Glutamatergic neuron (in vitro differentiated cells): ENCODE measurements around the gene PCSK9. TPM values are rescaled to one million over a fixed set of nuclear protein-coding genes. Genes with fewer than 3 reads are reported as not detected.
A peak's percentile ranks its signal among the peaks of the same experiment; 100 is the strongest.

ENCODE experiments used
- DNase-seq: peaks from one replicate; pipeline ENCODE4 v3.0.0; 2022
- H3K27ac Mint-ChIP-seq: one replicate; pipeline ENCODE4 v1.8.0; 2020; ENCODE audit warnings: mild to moderate bottlenecking, mixed read lengths, inconsistent platforms; ENCODE audit not compliant: unreplicated experiment
- H3K27me3 Mint-ChIP-seq: one replicate; pipeline ENCODE4 v1.8.0; 2020; ENCODE audit warnings: mild to moderate bottlenecking, moderate library complexity, mixed read lengths, inconsistent platforms; ENCODE audit not compliant: unreplicated experiment
- H3K36me3 Mint-ChIP-seq: one replicate; pipeline ENCODE4 v1.8.0; 2020; ENCODE audit warnings: mild to moderate bottlenecking, mixed read lengths, inconsistent platforms; ENCODE audit not compliant: unreplicated experiment
- H3K4me1 Mint-ChIP-seq: one replicate; pipeline ENCODE4 v1.8.0; 2020; ENCODE audit warnings: mild to moderate bottlenecking, low read depth, mixed read lengths, inconsistent platforms; ENCODE audit not compliant: unreplicated experiment
- H3K4me3 Mint-ChIP-seq: one replicate; pipeline ENCODE4 v1.8.0; 2020; ENCODE audit warnings: mild to moderate bottlenecking, mixed read lengths, inconsistent platforms; ENCODE audit not compliant: unreplicated experiment
- H3K9me3 Mint-ChIP-seq: one replicate; pipeline ENCODE4 v1.8.0; 2020; ENCODE audit warnings: mild to moderate bottlenecking, moderate library complexity, mixed read lengths, inconsistent platforms; ENCODE audit not compliant: unreplicated experiment
- CTCF ChIP-seq: fragments of 200-600 bp; sonication (generic); IDR thresholded peaks from one replicate; pipeline ENCODE4 v1.5.0; 2021; ENCODE audit not compliant: partially characterized antibody, unreplicated experiment
- total RNA-seq: library from RNA; stranded (reverse); fragmentation: NEBNext Ultra II Directional; extraction: Animal tissue kit (Norgen Biotek cat#: 25700); gene quantifications from one replicate; pipeline ENCODE4 v1.2.1, GENCODE V29; 2021; ENCODE audit not compliant: unreplicated experiment

Gene PCSK9
- total RNA-seq, 1 donor from 2014 or later, result 2.1 TPM

GRCh38 chr1:54993140-54993539, 46.2 kb upstream of the PCSK9 start:
- no peaks in the 10 kb centered on the region for H3K36me3 Mint-ChIP-seq

GRCh38 chr1:54994355-54994990, 44.9 kb upstream of the PCSK9 start:
- no peak for TF ChIP-seq CTCF
- no peaks in the 10 kb centered on the region for H3K4me1 Mint-ChIP-seq
- no peak for DNase-seq
- H3K27ac Mint-ChIP-seq, result no peak overlapping the region
- peaks cover 21% of the 10 kb centered on the region for H3K27me3 Mint-ChIP-seq
- no peak overlapping the region for H3K4me3 Mint-ChIP-seq
- H3K36me3 Mint-ChIP-seq, result no peaks in the 10 kb centered on the region
- peaks cover 9% of the 10 kb centered on the region for H3K9me3 Mint-ChIP-seq

More at GRCh38 chr1:54993140-54993539, 46.2 kb upstream of the PCSK9 start:
- H3K4me1 Mint-ChIP-seq, result no peaks in the 10 kb centered on the region
- H3K4me3 Mint-ChIP-seq, result no peak overlapping the region
- H3K9me3 Mint-ChIP-seq, result peaks cover 9% of the 10 kb centered on the region
- no peak for DNase-seq
- no peak for TF ChIP-seq CTCF
- H3K27me3 Mint-ChIP-seq, result peaks cover 21% of the 10 kb centered on the region
- H3K27ac Mint-ChIP-seq, result no peak overlapping the region

- H3K36me3 Mint-ChIP-seq, result no peaks in the 10 kb centered on the region
- peak overlapping the region; percentile 17 for H3K4me3 Mint-ChIP-seq
- H3K27ac Mint-ChIP-seq, result no peak overlapping the region
- peaks cover 5% of the 10 kb centered on the region for H3K9me3 Mint-ChIP-seq
- DNase-seq, result no peak
- no peaks in the 10 kb centered on the region for H3K4me1 Mint-ChIP-seq
- no peak for TF ChIP-seq CTCF
- peaks cover 17% of the 10 kb centered on the region for H3K27me3 Mint-ChIP-seq
Observed at GRCh38 chr1:54995013-54995760, 44.2 kb upstream of the PCSK9 start.

GRCh38 chr1:54995835-54996234, 43.5 kb upstream of the PCSK9 start:
- no peaks in the 10 kb centered on the region for H3K36me3 Mint-ChIP-seq
- H3K4me3 Mint-ChIP-seq, result peak overlapping the region; percentile 17
- H3K4me1 Mint-ChIP-seq, result no peaks in the 10 kb centered on the region
- peak overlapping the region; percentile 11 for H3K27ac Mint-ChIP-seq
- no peak for TF ChIP-seq CTCF
- H3K9me3 Mint-ChIP-seq, result peaks cover 2% of the 10 kb centered on the region
- peaks cover 17% of the 10 kb centered on the region for H3K27me3 Mint-ChIP-seq
- DNase-seq, result no peak

- TF ChIP-seq CTCF, result peak; percentile 83
- peak; percentile 79 for DNase-seq
- Mint-ChIP-seq H3K27ac (no peak overlapping the region), H3K9me3 (peaks cover 2% of the 10 kb centered on the region), H3K4me3 (peak overlapping the region; percentile 38), H3K36me3 (no peaks in the 10 kb centered on the region), H3K27me3 (peaks cover 17% of the 10 kb centered on the region), H3K4me1 (no peaks in the 10 kb centered on the region)
Observed at GRCh38 chr1:54996359-54996868, 42.9 kb upstream of the PCSK9 start.
